NCI-H69 (cell line): ENCODE data around the gene HDHD3.
"Not testable (repeated sequence)": the region's sequence is repeated elsewhere in the genome, so short reads cannot be mapped to it uniquely, and the experiment has no call there.

Source experiments
- DNase-seq: peaks from one replicate; lab custom pipeline; 2025; lab: John Stamatoyannopoulos, UW

The HDHD3 gene

GRCh38 chr9:113389451-113389850, 12.7 kb upstream of the HDHD3 start:
- no peak for DNase-seq

GRCh38 chr9:113388833-113389232, 12.0 kb upstream of the HDHD3 start:
- no peak for DNase-seq

GRCh38 chr9:113387560-113388230, 10.9 kb upstream of the HDHD3 start:
- DNase-seq: no peak

GRCh38 chr9:113386571-113387393, 10.0 kb upstream of the HDHD3 start:
- DNase-seq: no peak

- DNase-seq: no peak
Observed at GRCh38 chr9:113381909-113382411, 5.2 kb upstream of the HDHD3 start.

- not testable (repeated sequence) for DNase-seq
Observed at GRCh38 chr9:113381441-113381840, 4.7 kb upstream of the HDHD3 start.

- peak; percentile 64 for DNase-seq
Observed at GRCh38 chr9:113380869-113381378, 4.1 kb upstream of the HDHD3 start.

GRCh38 chr9:113379829-113380210, 3.0 kb upstream of the HDHD3 start:
- not testable (repeated sequence) for DNase-seq

- DNase-seq: not testable (repeated sequence)
Observed at GRCh38 chr9:113379094-113379828, 2.5 kb upstream of the HDHD3 start.

GRCh38 chr9:113375057-113376023, 1.4 kb downstream of the HDHD3 start:
- no peak for DNase-seq

GRCh38 chr9:113373676-113374392, 3.0 kb downstream of the HDHD3 start:
- DNase-seq: no peak

GRCh38 chr9:113373256-113373655, 3.5 kb downstream of the HDHD3 start:
- DNase-seq: peak; percentile 13

GRCh38 chr9:113372059-113372458, 4.7 kb downstream of the HDHD3 start:
- no peak for DNase-seq

- peak; percentile 35 for DNase-seq
Observed at GRCh38 chr9:113370806-113371325, 5.9 kb downstream of the HDHD3 start.

GRCh38 chr9:113369855-113370140, 7.0 kb downstream of the HDHD3 start:
- no peak for DNase-seq

- DNase-seq: no peak
Observed at GRCh38 chr9:113368982-113369854, 7.6 kb downstream of the HDHD3 start.

- no peak for DNase-seq
Observed at GRCh38 chr9:113368348-113368981, 8.3 kb downstream of the HDHD3 start.

GRCh38 chr9:113365652-113366051, 11.1 kb downstream of the HDHD3 start:
- DNase-seq: not testable (repeated sequence)

- no peak for DNase-seq
Observed at GRCh38 chr9:113364951-113365350, 11.8 kb downstream of the HDHD3 start.
